Panc1 (cell line): ENCODE results near the gene IFFO2. TPM values are rescaled to one million over a fixed set of nuclear protein-coding genes. Genes with fewer than 3 reads are reported as not detected.

Source experiments
- ATAC-seq: fragments of 200-7000 bp; cut with Tn5 transposase; 2 replicates; pipeline ENCODE4 v1.9.1; 2020; ENCODE audit warnings: mild to moderate bottlenecking, moderate library complexity
- BruUV-seq: library from RNA; stranded (reverse); fragments of 400-500 nt; replicated peaks from 2 replicates; lab custom pipeline; 2021; lab: Mats Ljungman, UMichigan
- CTCF ChIA-PET: fragments of 300-600 bp; sonication (Branson Sonifier 250); formaldehyde crosslinking; loops from one replicate; lab custom pipeline; 2022; ENCODE audit warnings: antibody characterized with exemption; lab: Charles Lee
- POLR2A ChIA-PET: fragments of 300-600 bp; sonication (Branson Sonifier 250); formaldehyde crosslinking; loops from one replicate; lab custom pipeline; 2022; ENCODE audit warnings: antibody characterized with exemption; lab: Charles Lee
- DNase-seq: peaks from one replicate; pipeline ENCODE4 v3.0.0-alpha.2; 2010; ENCODE audit warnings: low read depth, low spot score
- H3K27ac ChIP-seq: 2 replicates; pipeline ENCODE4 v1.5.1; 2011; ENCODE audit warnings: mild to moderate bottlenecking, low read length, inconsistent platforms
- H3K27me3 ChIP-seq: fragments of 200-500 bp; sonication (Bioruptor generic); 2 replicates; pipeline ENCODE4 v1.6.0; 2014; ENCODE audit warnings: low read length, inconsistent platforms; ENCODE audit not compliant: control insufficient read depth, insufficient read depth
- H3K36me3 ChIP-seq: fragments of 200-500 bp; sonication (Bioruptor generic); 2 replicates; pipeline ENCODE4 v1.5.1; 2014; ENCODE audit warnings: inconsistent platforms, mild to moderate bottlenecking, low read length, moderate library complexity; ENCODE audit not compliant: control insufficient read depth, insufficient read depth
- H3K4me1 ChIP-seq: 2 replicates; pipeline ENCODE4 v1.5.1; 2011; ENCODE audit warnings: inconsistent platforms, mild to moderate bottlenecking, low read length, moderate library complexity; ENCODE audit not compliant: control insufficient read depth, insufficient read depth
- H3K4me3 ChIP-seq, 2 experiments: 2 replicates each; pipeline ENCODE4 v1.5.1; 2011 to 2012; ENCODE audit warnings: low read depth in 2 of 2, low read length in 2 of 2, mild to moderate bottlenecking in 2 of 2, inconsistent platforms in 1 of 2, moderate library complexity in 1 of 2
- H3K9me3 ChIP-seq: fragments of 200-500 bp; sonication (Bioruptor generic); 2 replicates; pipeline ENCODE4 v1.5.1; 2014; ENCODE audit warnings: low read depth, mild to moderate bottlenecking, inconsistent platforms, low read length, moderate library complexity; ENCODE audit not compliant: control insufficient read depth, insufficient read depth
- CTCF ChIP-seq: fragments of 450-650 bp; IDR thresholded peaks from 2 replicates; pipeline ENCODE4 v1.5.1; 2017; ENCODE audit warnings: mild to moderate bottlenecking
- POLR2AphosphoS5 ChIP-seq: IDR thresholded peaks from 2 replicates; pipeline ENCODE4 v1.6.1; 2012; ENCODE audit warnings: mild to moderate bottlenecking, low read depth, low read length, moderate library complexity
- SIN3A ChIP-seq: IDR thresholded peaks from 2 replicates; pipeline ENCODE4 v1.6.1; 2012; ENCODE audit warnings: low read depth, mild to moderate bottlenecking, low read length, moderate library complexity, borderline replicate concordance; ENCODE audit not compliant: insufficient read depth
- TCF7L2 ChIP-seq: IDR thresholded peaks from 2 replicates; pipeline ENCODE4 v1.6.1; 2011; ENCODE audit warnings: mild to moderate bottlenecking, low read depth, low read length, inconsistent platforms
- in situ Hi-C: cut with HindIII; loops from 2 replicates; pipeline ENCODE4 v1.10.0; 2016; ENCODE audit warnings: low sequenced_read_pairs, low pct_unique_long_range_greater_than_20kb
- intact Hi-C: fragments of 100-400 bp; cut with micrococcal nuclease; formaldehyde crosslinking; loops from one replicate; pipeline ENCODE4 v1.10.0; 2022; ENCODE audit not compliant: unreplicated experiment
- total RNA-seq: library from RNA; stranded (reverse); gene quantifications from one replicate; pipeline ENCODE4 v1.2.1, GENCODE V29; 2021; ENCODE audit not compliant: unreplicated experiment
- TF ChIP-seq, protein P1 (sequence below), 2 experiments: IDR thresholded peaks; 2 replicates each; pipeline ENCODE4 v1.6.1; 2011 to 2012; ENCODE audit warnings: low read depth in 2 of 2, control low read depth in 1 of 2, low read length in 1 of 2, mild to moderate bottlenecking in 1 of 2, moderate library complexity in 1 of 2; ENCODE audit not compliant: insufficient read depth in 1 of 2

The IFFO2 gene
- total RNA-seq, 1 experiment from 2014 or later: 59.4 TPM

DNA sequence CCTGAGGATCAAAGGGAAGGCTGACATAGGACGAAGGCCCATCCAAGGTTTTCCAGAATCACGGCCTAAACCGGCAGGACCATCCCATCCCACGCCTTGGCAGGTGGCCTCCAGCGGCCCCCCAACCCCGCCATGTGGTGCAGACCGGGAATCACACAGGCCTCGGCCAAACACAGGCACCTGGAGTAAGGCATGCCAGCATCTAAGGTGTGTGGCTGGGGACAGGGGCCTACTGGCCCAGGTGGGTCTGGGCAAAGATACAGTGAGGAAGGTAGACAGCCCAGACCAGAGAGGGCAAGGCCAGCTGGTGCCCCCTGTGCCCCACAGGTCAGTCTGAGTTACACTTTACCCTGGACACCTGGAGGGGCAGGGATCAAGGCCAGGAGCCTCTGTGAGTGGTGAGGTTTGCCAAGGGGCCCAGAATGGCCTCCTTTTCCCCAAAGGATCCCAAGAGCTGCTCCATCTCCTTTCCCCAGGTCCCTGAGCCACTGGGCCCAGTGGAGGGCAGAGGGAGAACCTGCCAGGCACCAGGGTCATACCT lies 84.3 kb downstream of the IFFO2 start:
- no peaks in the 10 kb centered on the region for H3K27me3 ChIP-seq
- DNase-seq: no peak
- no peak overlapping the region for H3K4me3 ChIP-seq
- no peak overlapping the region for H3K27ac ChIP-seq
- ChIA-PET CTCF (no interaction called here), POLR2A (no interaction called here)
- H3K4me1 ChIP-seq: no peaks in the 10 kb centered on the region
- TF ChIP-seq, protein P1, sequence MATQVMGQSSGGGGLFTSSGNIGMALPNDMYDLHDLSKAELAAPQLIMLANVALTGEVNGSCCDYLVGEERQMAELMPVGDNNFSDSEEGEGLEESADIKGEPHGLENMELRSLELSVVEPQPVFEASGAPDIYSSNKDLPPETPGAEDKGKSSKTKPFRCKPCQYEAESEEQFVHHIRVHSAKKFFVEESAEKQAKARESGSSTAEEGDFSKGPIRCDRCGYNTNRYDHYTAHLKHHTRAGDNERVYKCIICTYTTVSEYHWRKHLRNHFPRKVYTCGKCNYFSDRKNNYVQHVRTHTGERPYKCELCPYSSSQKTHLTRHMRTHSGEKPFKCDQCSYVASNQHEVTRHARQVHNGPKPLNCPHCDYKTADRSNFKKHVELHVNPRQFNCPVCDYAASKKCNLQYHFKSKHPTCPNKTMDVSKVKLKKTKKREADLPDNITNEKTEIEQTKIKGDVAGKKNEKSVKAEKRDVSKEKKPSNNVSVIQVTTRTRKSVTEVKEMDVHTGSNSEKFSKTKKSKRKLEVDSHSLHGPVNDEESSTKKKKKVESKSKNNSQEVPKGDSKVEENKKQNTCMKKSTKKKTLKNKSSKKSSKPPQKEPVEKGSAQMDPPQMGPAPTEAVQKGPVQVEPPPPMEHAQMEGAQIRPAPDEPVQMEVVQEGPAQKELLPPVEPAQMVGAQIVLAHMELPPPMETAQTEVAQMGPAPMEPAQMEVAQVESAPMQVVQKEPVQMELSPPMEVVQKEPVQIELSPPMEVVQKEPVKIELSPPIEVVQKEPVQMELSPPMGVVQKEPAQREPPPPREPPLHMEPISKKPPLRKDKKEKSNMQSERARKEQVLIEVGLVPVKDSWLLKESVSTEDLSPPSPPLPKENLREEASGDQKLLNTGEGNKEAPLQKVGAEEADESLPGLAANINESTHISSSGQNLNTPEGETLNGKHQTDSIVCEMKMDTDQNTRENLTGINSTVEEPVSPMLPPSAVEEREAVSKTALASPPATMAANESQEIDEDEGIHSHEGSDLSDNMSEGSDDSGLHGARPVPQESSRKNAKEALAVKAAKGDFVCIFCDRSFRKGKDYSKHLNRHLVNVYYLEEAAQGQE (IDR thresholded peaks at IDR 0.05; ENCODE audit: insufficient read depth in 1 of 2, low read depth in 2 of 2, low read length in 1 of 2): no peak
- TF ChIP-seq POLR2AphosphoS5 (no peak), TCF7L2 (no peak), CTCF (no peak), SIN3A (no peak)
- no peaks in the 10 kb centered on the region for H3K36me3 ChIP-seq
- in situ Hi-C loops: no loop called here
- no peaks in the 10 kb centered on the region for H3K9me3 ChIP-seq
- intact Hi-C loops: no loop called here
- BruUV-seq: TSS peak; percentile 72
- no peak for ATAC-seq

DNA sequence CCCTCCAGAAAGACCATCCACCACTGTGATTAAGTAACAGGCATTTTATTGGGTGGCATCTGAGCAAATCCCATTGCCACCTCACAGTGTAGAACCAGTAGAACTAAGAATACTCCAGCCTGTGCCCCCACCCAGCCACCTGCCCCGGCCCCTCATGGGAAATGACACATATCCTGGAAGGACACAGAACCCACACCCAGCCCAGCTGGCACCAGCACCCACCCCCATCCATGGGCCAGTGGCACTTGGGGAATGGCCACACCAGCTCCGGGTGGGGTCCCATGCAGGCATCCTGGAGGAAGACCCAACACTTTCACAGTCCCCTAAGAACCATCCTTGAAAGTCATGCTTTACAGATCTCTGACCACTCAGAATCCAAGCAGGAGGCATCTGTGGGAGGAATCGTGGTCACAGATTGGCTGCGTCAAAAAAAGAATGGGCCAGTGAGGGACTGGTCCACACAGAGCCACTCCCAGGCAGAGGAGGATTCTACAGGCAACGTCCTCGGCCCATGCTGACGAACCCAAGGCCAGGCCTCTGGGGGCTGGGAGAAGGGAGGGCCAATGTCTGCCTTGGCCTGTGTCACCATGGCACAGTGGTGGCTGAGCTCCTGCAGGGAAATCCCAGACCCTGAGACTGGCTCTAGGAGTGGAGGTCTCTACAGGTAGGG lies 84.9 kb downstream of the IFFO2 start:
- no peaks in the 10 kb centered on the region for H3K4me1 ChIP-seq
- no peak for DNase-seq
- no peaks in the 10 kb centered on the region for H3K36me3 ChIP-seq
- H3K27ac ChIP-seq: no peak overlapping the region
- ChIA-PET POLR2A (no interaction called here), CTCF (no interaction called here)
- no peak for ATAC-seq
- TF ChIP-seq, protein P1 (IDR thresholded peaks at IDR 0.05; ENCODE audit: insufficient read depth in 1 of 2, low read depth in 2 of 2, low read length in 1 of 2): no peak
- TF ChIP-seq POLR2AphosphoS5 (no peak), CTCF (no peak), TCF7L2 (no peak), SIN3A (no peak)
- H3K9me3 ChIP-seq: no peaks in the 10 kb centered on the region
- intact Hi-C loops: no loop called here
- no TSS peak for BruUV-seq
- in situ Hi-C loops: no loop called here
- H3K4me3 ChIP-seq: no peak overlapping the region
- H3K27me3 ChIP-seq: no peaks in the 10 kb centered on the region
